Measurements from ENCODE around the gene GPR179.
A peak's percentile ranks its signal among the peaks of the same experiment; 100 is the strongest.
"Not testable (repeated sequence)": the region's sequence is repeated elsewhere in the genome, so short reads cannot be mapped to it uniquely, and the experiment has no call there.

GPR179 gene

DNA sequence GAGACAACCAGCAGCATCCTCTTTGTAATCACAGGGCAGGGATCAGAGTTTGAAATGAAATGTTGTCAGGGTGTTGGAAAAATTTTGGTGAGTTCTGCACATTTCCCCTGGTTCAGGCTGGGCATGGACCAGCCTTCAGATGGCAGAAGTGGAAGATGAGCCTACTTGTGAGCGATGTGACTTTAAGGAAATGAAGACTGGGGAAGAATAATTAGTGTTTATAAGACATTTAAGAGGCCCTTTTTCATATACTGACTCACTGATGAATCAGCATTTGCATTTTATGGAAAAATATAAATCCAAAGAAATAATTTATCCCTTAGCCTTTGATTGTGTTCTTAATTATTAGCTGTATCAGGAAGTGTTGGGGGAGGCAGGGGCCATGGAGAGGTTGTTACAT is 20.9 kb downstream of the GPR179 start:
- no peak for DNase-seq (ENCODE audit: low read depth in 1 of 2, low spot score in 1 of 2)

DNA sequence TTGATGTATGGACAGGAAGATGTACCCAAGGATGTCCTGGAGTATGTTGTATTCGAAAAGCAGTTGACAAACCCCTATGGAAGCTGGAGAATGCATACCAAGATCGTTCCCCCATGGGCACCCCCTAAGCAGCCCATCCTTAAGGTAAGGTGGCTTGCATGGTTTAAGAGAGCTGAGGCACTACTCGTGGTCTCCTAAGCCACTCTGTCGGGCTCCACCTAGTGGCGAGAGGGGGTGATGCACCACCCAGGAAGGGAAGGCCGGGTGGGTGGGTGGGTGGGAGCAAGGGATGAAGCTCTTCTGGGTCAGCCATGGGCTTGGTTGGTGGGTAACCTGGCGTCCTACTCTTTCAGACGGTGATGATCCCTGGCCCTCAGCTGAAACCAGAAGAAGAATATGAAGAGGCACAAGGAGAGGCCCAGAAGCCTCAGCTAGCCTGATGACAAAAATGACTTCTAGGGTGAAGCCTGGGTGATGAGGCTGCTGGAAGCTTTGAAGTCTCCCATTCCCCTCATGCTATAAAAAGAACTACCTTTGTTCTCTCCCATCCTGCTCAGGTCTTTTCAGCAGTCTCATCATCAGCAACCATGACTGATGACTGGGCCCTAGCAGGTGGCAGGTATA is 21.5 kb downstream of the GPR179 start:
- DNase-seq (ENCODE audit: low read depth in 1 of 2, low spot score in 1 of 2): peak; percentile 43 to 65

DNA sequence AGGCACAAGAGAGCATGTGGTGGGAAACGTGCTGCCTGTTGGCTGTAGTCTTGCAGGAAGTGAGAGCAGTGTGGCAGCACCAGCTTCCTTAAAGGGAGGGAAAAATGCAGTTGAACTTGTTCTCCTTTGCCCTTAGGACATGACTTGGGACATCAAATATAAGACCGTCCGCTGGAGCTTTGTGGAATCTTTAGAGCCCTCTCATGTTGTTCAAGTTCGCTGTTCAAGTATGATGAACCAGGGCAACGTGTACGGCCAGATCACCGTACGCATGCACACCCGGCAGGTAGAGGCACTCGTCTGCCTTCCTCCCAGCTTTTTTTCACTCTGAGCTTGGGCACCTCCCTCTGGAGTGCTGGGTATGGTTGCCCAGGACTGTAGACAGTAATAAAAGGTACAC is 23.3 kb downstream of the GPR179 start:
- DNase-seq (ENCODE audit: low read depth in 1 of 2, low spot score in 1 of 2): no peak

DNA sequence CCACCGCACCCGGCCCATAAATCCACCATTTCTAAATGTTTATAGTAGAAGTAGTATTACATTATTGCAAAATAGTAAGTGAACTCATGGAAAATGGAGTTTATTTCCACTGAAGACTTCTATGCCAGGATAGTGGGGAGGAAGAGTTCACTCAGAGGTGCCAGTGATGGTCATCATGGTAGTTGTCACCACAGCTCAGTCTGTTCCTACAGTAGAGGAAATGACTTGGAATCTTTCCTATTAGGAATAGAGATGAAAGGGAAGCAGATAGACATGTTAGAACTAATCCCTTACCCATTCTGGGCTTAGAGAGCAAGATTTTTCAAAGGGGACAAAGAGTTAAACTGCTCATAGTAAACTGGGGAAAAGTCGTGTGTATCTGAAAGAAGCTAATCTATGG is 26.7 kb downstream of the GPR179 start:
- DNase-seq (ENCODE audit: low read depth in 1 of 2, low spot score in 1 of 2): no peak

DNA sequence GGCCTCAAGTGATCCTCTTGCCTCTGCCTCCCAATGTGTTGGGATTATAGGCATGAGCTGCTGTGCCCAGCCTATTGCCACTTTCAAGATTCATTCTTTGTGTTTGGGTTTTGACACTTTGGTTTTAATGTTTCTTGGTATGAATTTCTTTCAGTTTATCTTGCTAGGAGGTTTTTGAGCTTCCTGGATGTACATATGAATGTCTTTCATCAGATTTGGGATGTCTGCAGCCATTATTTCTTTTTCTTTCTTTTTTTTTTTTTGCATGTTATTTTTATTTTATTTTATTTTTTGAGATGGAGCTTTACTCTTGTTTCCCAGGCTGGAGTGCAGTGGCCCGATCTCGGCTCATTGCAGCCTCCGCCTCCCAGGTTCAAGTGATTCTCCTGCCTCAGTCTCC is 28.3 kb downstream of the GPR179 start:
- no peak for DNase-seq (ENCODE audit: low read depth in 1 of 2, low spot score in 1 of 2)

DNA sequence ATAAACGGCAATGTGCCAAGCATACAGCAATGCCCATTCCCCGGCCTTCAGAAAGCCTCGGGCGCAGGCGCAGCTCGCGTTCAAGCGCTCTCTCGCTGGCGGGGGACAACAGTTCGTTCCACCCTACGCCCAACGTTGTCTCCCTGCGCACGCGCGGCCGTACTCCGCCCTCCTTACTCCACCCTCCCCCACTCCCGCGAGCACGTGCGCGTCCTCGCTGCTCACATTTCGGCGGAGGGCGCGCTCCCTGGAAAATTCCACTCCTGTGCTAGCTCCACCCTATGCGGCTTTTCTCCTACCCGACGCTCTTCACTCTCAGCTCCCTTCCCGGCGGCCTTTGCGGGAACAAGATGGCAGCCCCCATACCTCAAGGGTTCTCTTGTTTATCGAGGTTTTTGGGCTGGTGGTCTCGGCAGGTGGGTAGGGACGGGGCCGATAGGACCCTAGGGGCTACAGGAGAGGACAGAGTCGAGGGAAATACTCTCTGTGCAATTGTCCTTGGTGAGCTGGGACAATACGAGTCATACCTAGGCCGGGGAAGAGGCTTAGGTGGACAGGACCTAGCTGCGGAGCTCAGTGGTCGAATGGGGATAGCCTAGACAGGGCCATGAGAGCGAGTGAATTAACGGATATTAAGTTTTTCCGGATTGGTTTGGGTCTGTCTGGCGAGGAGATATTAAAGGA is 46.8 kb downstream of the GPR179 start, which contains the start of gene MRPL45:
Gene MRPL45, plus strand, starts transcription at position 335 of the 684 bp plus-strand sequence. Its CDS starts 16 bp downstream, at position 351.
- DNase-seq (ENCODE audit: low read depth in 1 of 2, low spot score in 1 of 2): peak; percentile 91 to 95

DNA sequence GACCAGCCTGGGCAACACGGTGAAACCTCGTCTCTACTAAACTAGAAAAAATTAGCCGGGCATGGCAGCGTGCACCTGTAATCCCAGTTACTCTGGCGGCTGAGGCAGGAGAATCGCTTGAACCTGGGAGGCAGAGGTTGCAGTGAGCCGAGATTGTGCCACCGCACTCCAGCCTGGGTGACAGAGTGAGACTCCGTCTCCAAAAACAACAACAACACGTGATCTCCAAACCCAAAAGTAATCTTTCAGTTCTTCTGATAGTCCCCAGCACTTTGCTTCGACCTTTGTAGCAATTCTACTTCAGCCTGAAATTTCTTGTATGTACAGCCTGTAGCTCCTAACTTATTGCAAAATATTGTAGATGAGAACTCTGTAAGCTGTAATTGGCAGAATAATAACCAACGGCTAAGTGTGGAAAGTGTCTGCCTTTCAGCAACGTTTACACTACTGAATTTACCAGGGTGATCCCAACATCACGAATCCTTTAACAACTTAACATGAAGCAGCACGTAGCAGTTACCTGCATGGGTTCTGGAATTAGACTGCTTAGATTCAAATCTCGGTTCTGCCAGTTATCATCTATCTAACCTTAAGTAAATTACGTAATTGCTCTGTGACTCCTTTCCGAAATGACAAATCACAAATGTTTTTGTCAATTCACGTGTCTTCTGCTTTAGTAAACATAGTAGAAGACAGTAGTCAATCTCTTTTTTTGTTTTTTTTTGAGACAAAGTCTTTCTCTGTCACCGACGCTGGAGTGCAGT is 48.0 kb downstream of the GPR179 start:
- DNase-seq (ENCODE audit: low read depth in 1 of 2, low spot score in 1 of 2): not testable (repeated sequence)

DNA sequence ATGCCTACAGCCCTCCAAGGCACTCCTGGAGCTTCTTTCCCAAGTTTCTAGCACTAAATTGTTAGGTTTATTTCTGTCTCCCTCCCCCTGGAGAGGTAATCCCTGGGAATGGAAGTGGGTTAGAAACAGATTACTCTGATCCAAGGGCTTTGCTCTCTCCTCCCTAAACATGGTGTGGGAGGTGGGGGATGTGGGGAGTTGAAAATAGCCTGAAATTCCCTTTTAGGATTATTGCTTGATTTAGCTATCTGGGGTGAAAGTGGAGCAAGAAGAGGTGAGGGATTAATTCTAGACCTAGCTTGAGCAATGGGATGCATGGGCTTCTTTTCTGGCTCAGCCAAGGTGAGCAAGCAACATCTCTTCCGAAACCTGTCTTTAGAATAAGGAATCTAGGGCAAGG is 54.0 kb downstream of the GPR179 start:
- DNase-seq (ENCODE audit: low read depth in 1 of 2, low spot score in 1 of 2): not testable (repeated sequence)

DNA sequence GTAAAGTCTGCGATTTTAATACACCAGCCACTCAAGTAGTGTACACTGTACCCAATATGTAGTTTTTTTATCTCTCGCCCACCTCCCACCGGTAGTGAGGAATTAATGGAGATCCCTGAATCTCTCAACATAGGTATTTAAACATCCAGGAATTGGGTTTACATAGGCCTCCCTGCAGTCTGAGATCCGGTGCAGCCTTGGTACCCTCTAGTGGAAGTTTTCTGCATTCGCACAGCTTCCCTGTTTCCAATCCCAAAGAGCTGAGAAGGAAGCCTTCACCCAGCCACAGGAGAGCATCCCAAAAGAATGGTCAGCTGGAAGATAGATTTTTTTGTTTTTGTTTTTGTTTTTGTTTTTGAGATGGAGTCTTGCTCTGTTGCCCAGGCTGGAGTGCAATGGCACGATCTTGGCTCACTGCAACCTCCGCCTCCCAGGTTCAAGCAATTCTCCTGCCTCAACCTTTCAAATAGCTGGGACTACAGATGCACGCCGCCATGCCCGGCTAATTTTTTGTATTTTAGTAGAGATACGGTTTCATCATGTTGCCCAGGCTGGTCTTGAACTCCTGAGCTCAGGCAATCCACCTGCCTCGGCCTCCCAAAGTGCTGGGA is 55.4 kb downstream of the GPR179 start:
- DNase-seq (ENCODE audit: low read depth in 1 of 2, low spot score in 1 of 2): not testable (repeated sequence)

DNA sequence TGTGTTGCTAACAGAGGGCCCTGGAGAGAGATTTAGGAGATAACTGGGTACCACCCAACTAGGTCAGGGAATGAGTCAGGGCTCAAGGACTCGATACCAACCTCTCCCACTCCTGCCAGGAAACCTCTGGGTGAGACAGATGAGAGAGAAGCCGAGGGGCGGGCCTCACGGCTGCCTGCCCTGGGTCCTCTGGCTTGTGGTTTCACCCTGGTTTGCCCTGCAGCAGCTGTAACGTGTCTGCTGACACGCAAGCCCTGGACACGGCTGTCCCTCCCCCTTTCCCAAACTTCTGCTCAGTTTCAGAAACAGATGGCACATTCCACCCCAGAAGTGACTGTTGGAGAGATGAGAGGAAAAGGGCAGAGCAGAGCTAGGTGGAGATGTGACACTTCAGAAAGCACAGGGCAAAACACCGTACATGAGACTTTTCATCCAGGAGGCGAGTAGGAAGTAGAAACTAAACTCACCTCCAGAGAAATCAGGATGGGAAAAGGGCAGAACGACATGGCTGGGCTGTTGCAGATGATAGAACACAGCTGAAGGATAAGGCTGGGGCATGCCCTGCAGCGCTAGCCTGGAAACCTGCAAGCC is 57.2 kb downstream of the GPR179 start:
- not testable (repeated sequence) for DNase-seq (ENCODE audit: low read depth in 1 of 2, low spot score in 1 of 2)

DNA sequence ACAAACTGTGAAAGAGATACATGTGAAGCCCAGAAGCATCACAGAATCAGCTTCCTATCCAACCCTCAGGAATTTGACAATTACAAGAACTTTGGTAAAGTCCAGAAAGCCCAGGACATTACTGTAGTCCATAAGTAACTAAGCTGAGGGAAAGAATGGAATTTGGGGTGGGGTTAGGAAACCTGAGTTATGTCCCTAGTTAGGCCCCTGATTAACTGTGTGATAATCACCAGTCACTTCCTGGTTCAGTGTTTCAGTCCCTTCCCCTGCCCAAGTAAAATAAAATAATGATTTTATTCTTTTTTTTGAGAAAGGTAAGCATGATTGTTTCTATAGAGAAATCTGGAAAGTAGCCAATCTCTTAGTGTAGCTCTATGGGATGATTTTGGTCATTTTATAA is 57.8 kb downstream of the GPR179 start:
- DNase-seq (ENCODE audit: low read depth in 1 of 2, low spot score in 1 of 2): not testable (repeated sequence)

Measured in stimulated activated CD4-positive, alpha-beta T cell treated with anti-CD3 and anti-CD28 coated beads, Interleukin-15, amount 100 ng/mL, for 1 hour (primary cell).